ENCODE data around the gene C19orf44. TPM values are rescaled to one million over a fixed set of nuclear protein-coding genes. Genes with fewer than 3 reads are reported as not detected.

Gene C19orf44
- 0.65 and 2.8 TPM in 2 replicates for total RNA-seq

GRCh38 chr19:16495982-16496612 is at the start of gene C19orf44, which contains the start of gene CALR3:
Gene C19orf44 (plus strand): TSS chr19:16496394. CDS start chr19:16500793, 4,399 bp downstream.
Gene CALR3 (minus strand): TSS chr19:16496167. CDS start chr19:16496129, 38 bp downstream.

GRCh38 chr19:16542045-16542909 is 46.1 kb downstream of the C19orf44 start, which contains the start of gene CHERP:
Gene CHERP (minus strand): TSS chr19:16542437. CDS start chr19:16542378, 59 bp downstream.

Other genes starting within 250 kb of the C19orf44 start
- 3.1 and 3.2 TPM in 2 replicates for gene KLF2, start 171.6 kb upstream of the C19orf44 start, total RNA-seq
- 7.0 and 11.5 TPM in 2 replicates for gene EPS15L1, start 24.4 kb upstream of the C19orf44 start, total RNA-seq
- 0.16 TPM in 1 of 2 replicates, not detected in the other for gene CALR3, start 227 bp upstream of the C19orf44 start, total RNA-seq
- 4.2 and 15.9 TPM in 2 replicates for gene CHERP, start 46.0 kb downstream of the C19orf44 start, total RNA-seq
- 11.3 and 25.6 TPM in 2 replicates for gene SLC35E1, start 76.0 kb downstream of the C19orf44 start, total RNA-seq
- gene MED26, start 131.8 kb downstream of the C19orf44 start, total RNA-seq, result 3.1 and 6.9 TPM in 2 replicates
- gene SMIM7, start 163.8 kb downstream of the C19orf44 start, total RNA-seq, result 29.8 and 56.6 TPM in 2 replicates
- 1.1 and 1.4 TPM in 2 replicates for gene TMEM38A, start 164.7 kb downstream of the C19orf44 start, total RNA-seq
- gene NWD1, start 223.5 kb downstream of the C19orf44 start, total RNA-seq, result under 0.01 TPM in 1 of 2 replicates, not detected in the other

Measured in bladder microvascular endothelial cell (primary cell).